ENCODE measurements around the gene IGSF23.
A peak's percentile ranks its signal among the peaks of the same experiment; 100 is the strongest.

DNA sequence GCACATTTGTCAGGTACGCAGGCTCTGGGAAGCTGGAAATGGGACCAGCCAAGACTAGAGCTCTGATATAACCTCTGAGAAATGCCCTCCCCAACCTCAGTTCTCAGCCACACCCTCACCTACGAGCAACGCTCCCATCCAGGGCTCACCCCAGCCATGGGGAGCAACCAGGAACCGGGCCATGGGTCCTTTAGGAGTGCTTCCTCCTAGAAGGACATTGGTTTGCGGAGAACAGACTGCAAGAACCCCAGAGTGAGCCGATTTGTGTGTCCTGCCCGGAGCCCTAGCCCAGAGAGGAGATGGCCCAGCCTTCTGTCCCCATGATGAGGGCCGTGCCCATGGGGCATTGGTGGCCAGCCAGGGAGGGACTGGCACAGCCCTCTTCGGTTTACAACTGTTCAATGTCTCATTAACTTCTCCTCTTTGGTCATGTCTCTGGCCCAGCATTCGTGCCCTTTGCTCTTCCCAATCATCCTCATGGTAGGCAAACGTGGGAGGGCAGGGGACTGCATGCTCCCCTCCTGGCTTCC is 32.9 kb upstream of the IGSF23 start:
- TF ChIP-seq CTCF (IDR thresholded peaks at IDR 0.05) (no peak), POLR2A (IDR thresholded peaks at IDR 0.05) (peak; percentile 41), EP300 (IDR thresholded peaks at IDR 0.05; ENCODE audit: low read depth) (no peak)

All from transverse colon (tissue), 3 donors.